NCI-H146 (cell line): ENCODE measurements around the gene SEPTIN11.
A peak's percentile ranks its signal among the peaks of the same experiment; 100 is the strongest.

Source experiments
- DNase-seq: peaks from one replicate; lab custom pipeline; 2025; lab: John Stamatoyannopoulos, UW

SEPTIN11 gene

GRCh38 chr4:76949276-76950051 lies at the start of gene SEPTIN11:
Gene SEPTIN11 (plus strand): TSS chr4:76949752. CDS start chr4:76949904, 152 bp downstream.
- peak; percentile 96 for DNase-seq

GRCh38 chr4:76902233-76902890 lies 47.2 kb upstream of the SEPTIN11 start:
- no peak for DNase-seq

GRCh38 chr4:76904646-76905190 lies 44.8 kb upstream of the SEPTIN11 start:
- DNase-seq, result no peak

GRCh38 chr4:76905521-76905920 lies 44.0 kb upstream of the SEPTIN11 start:
- no peak for DNase-seq

- DNase-seq, result no peak
Measured at GRCh38 chr4:76909711-76910110, 39.8 kb upstream of the SEPTIN11 start.

GRCh38 chr4:76920715-76921114 lies 28.8 kb upstream of the SEPTIN11 start:
- no peak for DNase-seq

- no peak for DNase-seq
Measured at GRCh38 chr4:76923619-76924357, 25.8 kb upstream of the SEPTIN11 start.

- no peak for DNase-seq
Measured at GRCh38 chr4:76926841-76927240, 22.7 kb upstream of the SEPTIN11 start.

- DNase-seq, result no peak
Measured at GRCh38 chr4:76930685-76931084, 18.9 kb upstream of the SEPTIN11 start.

- no peak for DNase-seq
Measured at GRCh38 chr4:76931087-76931486, 18.5 kb upstream of the SEPTIN11 start.

GRCh38 chr4:76931576-76932276 lies 17.8 kb upstream of the SEPTIN11 start:
- no peak for DNase-seq

- no peak for DNase-seq
Measured at GRCh38 chr4:76939184-76939583, 10.4 kb upstream of the SEPTIN11 start.

- no peak for DNase-seq
Measured at GRCh38 chr4:76943129-76943620, 6.4 kb upstream of the SEPTIN11 start.

GRCh38 chr4:76943790-76944189 lies 5.8 kb upstream of the SEPTIN11 start:
- DNase-seq, result no peak

- no peak for DNase-seq
Measured at GRCh38 chr4:76947369-76947768, 2.2 kb upstream of the SEPTIN11 start.

- DNase-seq, result peak; percentile 75
Measured at GRCh38 chr4:76948443-76949275, 893 bp upstream of the SEPTIN11 start.

GRCh38 chr4:76950052-76950955 lies 752 bp downstream of the SEPTIN11 start:
- DNase-seq, result peak; percentile 72

GRCh38 chr4:76950956-76951671 lies 1.6 kb downstream of the SEPTIN11 start:
- DNase-seq, result peak; percentile 72

- DNase-seq, result no peak
Measured at GRCh38 chr4:76951672-76952010, 2.1 kb downstream of the SEPTIN11 start.
